HG02970 (cell line): ENCODE results near the gene SPRYD7.
"Not testable (repeated sequence)": the region's sequence is repeated elsewhere in the genome, so short reads cannot be mapped to it uniquely, and the experiment has no call there.

Experiments
- ATAC-seq: cut with Tn5 transposase; IDR thresholded peaks from one replicate; pipeline ENCODE4 v1.9.1; 2021; ENCODE audit warnings: mild to moderate bottlenecking, moderate library complexity, moderate number of reproducible peaks; ENCODE audit not compliant: unreplicated experiment, low FRiP score

SPRYD7 gene

DNA sequence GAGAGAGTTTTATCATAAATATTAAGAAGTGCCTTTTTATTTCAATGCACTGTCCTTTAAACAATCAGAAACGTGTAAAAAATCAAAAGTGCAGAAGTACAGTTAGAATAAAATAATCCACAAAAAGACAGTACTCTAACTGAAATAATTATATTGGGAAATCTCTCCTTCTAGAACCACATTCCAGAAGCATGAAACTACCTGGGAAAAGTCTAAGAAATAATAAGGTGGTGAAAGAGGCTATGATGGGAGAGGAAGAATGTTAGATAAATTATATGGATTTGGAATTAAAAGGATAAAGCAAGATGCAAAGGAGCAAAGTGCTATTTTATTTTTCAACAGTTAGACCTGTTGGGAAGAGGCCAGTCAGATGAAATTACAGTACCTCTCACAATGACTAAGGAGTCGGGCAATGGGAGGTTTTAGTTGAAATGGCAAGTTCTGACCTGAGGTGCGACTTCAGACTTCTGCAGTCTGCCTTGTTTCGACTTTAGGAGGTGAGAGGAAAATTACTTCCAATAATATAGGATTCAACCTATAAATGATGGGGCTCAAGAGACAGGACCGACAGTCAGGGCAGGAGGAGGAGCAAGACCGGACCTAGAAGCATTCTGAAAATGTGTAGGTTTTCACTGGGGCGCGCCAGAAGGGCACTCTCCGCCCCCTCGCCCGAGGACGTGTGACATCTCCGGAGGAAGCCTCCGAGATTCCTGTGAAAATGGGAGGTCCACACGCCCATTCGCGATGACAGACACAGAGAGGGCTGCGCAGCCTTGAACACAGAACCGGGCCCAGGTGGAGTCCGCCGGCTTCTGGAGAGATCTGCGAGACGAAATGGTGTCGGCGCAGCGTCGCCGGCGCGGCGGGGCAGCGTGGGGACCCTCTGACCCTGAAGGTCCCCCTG lies 717 bp downstream of the SPRYD7 start:
- peak; percentile 17 for ATAC-seq

- no peak for ATAC-seq
Observed at GRCh38 chr13:49933511-49933910, 2.6 kb downstream of the SPRYD7 start.

DNA sequence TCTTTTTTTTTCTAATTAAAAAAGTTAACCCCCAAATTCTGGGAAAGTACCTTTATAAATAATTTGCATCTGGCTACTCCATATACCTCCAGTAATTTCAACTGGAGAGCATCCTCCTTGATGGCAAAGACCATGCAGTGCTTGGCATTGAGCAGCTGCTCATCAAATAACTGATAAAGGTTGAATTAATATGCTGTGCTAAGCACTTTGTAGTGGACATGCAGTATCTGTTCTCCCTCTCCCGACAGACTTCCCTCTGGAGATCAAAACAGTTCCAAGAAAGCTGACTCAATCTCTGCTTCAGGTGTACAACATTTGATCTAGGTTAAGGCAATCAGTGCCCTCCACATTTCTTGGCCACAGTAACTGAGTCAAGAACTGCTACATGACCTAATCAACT lies 3.3 kb downstream of the SPRYD7 start:
- ATAC-seq, result no peak

GRCh38 chr13:49932066-49932465 lies 4.1 kb downstream of the SPRYD7 start:
- no peak for ATAC-seq

- no peak for ATAC-seq
Observed at GRCh38 chr13:49927755-49928154, 8.4 kb downstream of the SPRYD7 start.

- ATAC-seq, result no peak
Observed at GRCh38 chr13:49925881-49926418, 10.2 kb downstream of the SPRYD7 start.

GRCh38 chr13:49922301-49922700 lies 13.8 kb downstream of the SPRYD7 start:
- no peak for ATAC-seq

- ATAC-seq, result not testable (repeated sequence)
Observed at GRCh38 chr13:49920969-49921368, 15.2 kb downstream of the SPRYD7 start.

GRCh38 chr13:49918106-49918505 lies 18.0 kb downstream of the SPRYD7 start:
- not testable (repeated sequence) for ATAC-seq

GRCh38 chr13:49914947-49915346 lies 21.2 kb downstream of the SPRYD7 start:
- ATAC-seq, result no peak

DNA sequence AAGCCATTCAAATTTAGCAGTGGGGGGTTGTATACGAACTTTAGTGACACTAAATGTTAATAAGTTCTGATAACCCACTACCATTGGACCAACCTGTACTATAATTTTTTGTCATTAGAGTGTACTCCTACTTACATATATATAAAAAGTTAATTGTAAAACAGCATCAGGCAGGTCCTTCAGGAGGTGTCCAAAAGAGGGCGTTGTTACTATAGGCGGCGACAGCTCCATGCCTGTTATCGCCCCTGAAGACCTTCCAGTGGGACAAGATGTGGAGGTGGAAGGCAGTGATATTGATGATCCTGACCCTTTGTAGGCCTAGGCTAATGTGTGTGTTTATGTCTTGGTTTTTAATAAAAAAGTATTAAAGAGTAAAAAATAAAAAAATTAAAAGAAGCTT lies 27.5 kb downstream of the SPRYD7 start:
- no peak for ATAC-seq

DNA sequence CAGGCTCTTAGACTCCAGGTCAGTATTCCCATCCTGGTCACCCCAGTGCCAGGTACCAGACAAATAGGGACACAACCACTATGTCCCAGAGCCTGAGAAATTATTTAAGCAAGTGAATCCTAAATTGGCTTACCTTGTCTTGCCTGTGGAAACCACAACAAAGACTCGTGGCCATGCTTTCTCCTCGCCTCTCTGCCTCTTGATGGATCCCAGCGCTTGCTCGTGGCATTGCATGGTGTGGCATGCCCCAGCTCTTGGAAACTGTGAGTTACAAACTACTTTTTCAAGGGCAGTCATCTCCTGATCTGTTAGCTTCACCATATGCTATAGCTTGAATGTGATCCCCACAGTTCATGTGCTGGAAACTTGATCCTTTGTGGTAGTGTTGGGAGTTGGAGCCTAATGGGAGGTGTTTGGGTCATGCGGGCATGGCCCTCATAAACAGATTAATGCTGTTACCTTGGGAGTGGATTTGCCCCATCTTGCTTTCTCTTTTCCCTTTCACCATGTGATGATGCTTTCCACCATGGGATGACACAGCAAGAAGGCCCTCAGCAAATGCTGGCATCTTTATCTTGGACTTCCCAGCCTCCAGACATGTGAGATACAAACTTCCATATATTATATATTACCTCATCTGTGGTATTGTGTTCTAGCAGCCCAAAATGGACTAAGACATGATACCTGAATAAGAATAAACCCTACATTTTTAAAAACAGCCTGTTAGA lies 31.2 kb downstream of the SPRYD7 start:
- no peak for ATAC-seq

- ATAC-seq, result no peak
Observed at GRCh38 chr13:49898792-49899191, 37.3 kb downstream of the SPRYD7 start.

GRCh38 chr13:49897713-49898112 lies 38.4 kb downstream of the SPRYD7 start:
- no peak for ATAC-seq

DNA sequence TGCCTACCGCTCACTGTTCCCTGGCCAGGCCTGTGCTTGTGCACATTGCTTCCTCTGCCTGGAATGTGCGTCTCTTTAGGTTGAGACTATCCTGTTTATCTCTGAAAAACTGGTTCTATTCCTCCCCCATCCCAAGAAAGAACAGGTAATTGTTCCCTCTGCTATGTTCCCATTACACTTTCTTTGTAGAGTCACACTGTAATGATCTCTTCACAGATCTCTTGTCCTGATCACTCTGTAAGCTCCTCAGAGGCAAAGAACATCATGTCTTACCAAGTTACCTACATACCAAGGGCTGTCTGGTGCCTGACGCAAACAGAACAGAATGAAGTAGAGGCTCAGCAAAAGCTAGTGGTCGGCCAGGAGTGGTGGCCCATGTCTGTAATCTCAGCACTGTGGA lies 40.3 kb downstream of the SPRYD7 start:
- no peak for ATAC-seq

DNA sequence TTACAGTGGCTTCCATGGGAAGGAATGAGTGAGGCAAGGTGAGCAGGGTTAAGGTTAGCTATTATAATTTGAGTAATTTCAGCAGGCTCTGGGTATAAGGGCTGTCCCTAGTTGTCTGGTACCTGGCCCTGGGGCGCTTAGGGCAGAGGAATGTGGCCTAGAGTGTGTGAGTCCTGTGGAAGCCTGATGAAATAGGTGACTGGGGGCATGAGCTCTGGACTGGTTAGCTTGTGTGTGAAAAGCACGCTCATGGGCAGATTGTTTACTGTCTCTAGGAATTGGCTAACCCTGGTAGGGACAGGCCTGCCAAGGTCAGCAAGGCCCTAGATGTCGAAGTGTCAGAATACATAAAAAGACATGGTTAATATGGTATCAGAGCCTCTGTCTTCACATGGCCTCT lies 42.5 kb downstream of the SPRYD7 start:
- no peak for ATAC-seq

DNA sequence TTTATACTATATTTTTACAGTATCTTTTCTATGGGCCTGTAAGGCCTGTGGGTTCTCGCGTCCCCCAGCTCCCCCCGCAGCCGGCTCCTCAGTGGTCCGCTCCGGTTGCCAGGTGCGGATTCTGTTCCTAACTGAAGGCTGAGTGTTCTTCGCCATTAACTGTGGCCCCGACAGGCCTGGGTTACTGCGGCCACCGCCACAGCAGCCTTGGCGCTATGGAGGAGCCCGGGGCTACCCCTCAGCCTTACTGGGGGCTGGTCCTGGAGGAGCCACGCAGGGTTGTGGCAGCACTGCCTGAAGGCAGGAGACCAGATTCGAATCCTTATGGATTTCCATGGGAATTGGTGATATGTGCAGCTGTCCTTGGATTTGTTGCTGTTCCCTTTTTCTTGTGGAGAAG lies 45.8 kb downstream of the SPRYD7 start:
- ATAC-seq, result no peak

DNA sequence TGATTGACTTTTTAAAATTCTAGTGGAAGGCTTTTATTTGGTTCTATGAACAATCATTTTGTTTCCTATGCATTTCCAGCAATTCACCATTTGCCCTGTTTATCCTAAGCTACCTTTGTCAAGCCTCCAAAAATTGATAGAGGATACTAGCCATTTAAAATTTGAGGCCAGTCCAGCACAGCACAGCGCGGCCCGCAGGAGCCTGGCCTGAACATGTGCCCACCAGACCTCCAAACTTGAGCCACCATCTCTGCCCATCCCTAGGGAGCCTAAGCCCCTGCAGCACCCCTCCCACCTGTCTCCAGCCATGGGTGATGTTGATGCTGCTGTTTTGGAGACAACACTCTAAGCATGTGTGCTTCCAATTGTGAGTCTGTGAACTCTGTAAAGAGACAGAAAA lies 57.5 kb downstream of the SPRYD7 start:
- ATAC-seq, result no peak

DNA sequence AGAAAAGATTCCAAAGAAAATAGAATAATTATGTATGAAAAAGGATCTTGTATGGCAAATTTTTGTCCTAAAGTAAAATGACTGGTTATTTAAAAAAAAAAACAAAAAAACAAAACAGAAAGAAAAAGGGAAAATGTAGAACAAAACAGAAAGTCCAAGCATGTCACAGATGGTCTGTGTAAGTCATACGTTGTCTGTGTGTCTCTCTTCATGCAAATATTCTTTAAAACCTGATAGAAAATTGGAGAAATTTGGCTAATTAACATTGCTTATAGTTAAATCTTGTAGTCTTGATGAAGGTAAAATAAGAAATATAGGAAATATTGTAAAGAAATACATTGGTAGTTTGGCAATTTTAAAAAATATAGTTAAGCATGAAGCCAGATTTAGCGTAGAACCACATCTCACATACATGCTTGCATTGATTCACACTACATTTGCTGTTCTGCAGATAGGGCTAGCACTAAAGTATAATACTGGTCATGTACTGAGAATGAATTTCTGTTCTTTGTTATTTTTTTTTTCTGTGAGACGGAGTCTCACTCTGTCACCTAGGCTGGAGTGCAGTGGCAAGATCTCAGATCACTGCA lies 58.4 kb downstream of the SPRYD7 start:
- ATAC-seq, result no peak

DNA sequence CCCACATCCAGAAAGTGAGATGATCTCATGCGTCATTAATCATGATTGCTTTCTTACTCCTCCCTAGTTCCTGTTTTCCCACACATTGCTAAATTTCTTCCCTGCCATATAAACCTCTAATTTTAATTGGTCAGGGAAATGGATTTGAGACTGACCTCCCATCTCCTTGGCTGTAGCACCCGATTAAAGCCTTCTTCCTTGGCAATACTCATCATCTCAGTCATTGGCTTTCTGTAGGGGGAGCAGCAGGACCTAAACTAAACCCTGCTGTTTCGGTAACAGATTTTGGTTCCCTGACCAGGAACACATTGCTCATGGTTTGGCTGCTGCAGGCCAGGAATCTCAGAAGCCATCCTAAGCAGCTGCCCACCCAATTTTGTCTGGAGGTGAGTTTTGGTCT lies 61.7 kb downstream of the SPRYD7 start:
- no peak for ATAC-seq

DNA sequence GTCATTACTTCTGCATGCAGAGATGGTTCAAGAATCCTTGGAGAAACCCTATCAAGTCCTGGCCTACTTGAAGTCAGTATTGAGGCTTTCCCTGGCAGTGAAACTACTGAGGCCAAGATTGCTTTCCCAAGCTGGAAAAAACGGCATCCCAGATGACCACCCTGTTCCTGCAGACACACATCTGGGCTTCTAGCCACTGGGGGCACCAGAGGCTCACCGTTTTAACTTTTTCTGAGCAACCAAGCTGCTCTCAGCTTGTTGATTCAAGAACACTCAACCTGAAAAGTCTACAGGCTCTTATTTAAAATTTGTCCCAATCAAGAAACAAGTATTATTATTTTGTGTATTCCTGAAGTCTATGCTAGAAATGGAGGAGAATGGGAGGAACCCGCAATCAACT lies 66.6 kb downstream of the SPRYD7 start:
- no peak for ATAC-seq
